Left forelimb (tissue), 1 donor: ENCODE data around the gene SEMG1.

Experiments used
- DNase-seq: peaks from one replicate; pipeline ENCODE4 v3.0.0-alpha.2; 2018; ENCODE audit warnings: low spot score

Gene SEMG1

GRCh38 chr20:45221076-45221475 lies 14.2 kb downstream of the SEMG1 start, which contains the start of gene SEMG2:
TSS of gene SEMG2 (plus strand) at chr20:45221373. CDS start at chr20:45221390, 17 bp downstream.
- DNase-seq: no peak

GRCh38 chr20:45223136-45223535 lies 16.3 kb downstream of the SEMG1 start:
- DNase-seq: no peak

GRCh38 chr20:45226287-45226686 lies 19.5 kb downstream of the SEMG1 start:
- DNase-seq: no peak

- no peak for DNase-seq
Observed at GRCh38 chr20:45229264-45230056, 22.6 kb downstream of the SEMG1 start.

GRCh38 chr20:45230631-45231030 lies 23.8 kb downstream of the SEMG1 start:
- no peak for DNase-seq

GRCh38 chr20:45235995-45236394 lies 29.2 kb downstream of the SEMG1 start:
- no peak for DNase-seq

GRCh38 chr20:45238139-45238538 lies 31.3 kb downstream of the SEMG1 start:
- no peak for DNase-seq

GRCh38 chr20:45246109-45246508 lies 39.3 kb downstream of the SEMG1 start:
- DNase-seq: no peak

- DNase-seq: no peak
Observed at GRCh38 chr20:45247865-45248264, 41.0 kb downstream of the SEMG1 start.

GRCh38 chr20:45248609-45249008 lies 41.8 kb downstream of the SEMG1 start:
- DNase-seq: no peak

GRCh38 chr20:45251884-45252560 lies 45.2 kb downstream of the SEMG1 start:
- no peak for DNase-seq

GRCh38 chr20:45253261-45253660 lies 46.4 kb downstream of the SEMG1 start:
- no peak for DNase-seq

GRCh38 chr20:45254383-45255262 lies 47.8 kb downstream of the SEMG1 start, which contains the start of gene SLPI:
TSS of gene SLPI (minus strand) at chr20:45254564. CDS start at chr20:45254543, 21 bp downstream.
- DNase-seq: no peak

- no peak for DNase-seq
Observed at GRCh38 chr20:45257161-45257560, 50.3 kb downstream of the SEMG1 start.

GRCh38 chr20:45257711-45258110 lies 50.9 kb downstream of the SEMG1 start:
- DNase-seq: no peak

GRCh38 chr20:45258259-45258658 lies 51.4 kb downstream of the SEMG1 start:
- DNase-seq: no peak

- no peak for DNase-seq
Observed at GRCh38 chr20:45258664-45259063, 51.8 kb downstream of the SEMG1 start.
